Sciatic nerve (tissue), 2 donors: ENCODE data around the gene ZFR2. TPM values are rescaled to one million over a fixed set of nuclear protein-coding genes. Genes with fewer than 3 reads are reported as not detected.
"Not testable (repeated sequence)": the region's sequence is repeated elsewhere in the genome, so short reads cannot be mapped to it uniquely, and the experiment has no call there.

Experiments used
- ATAC-seq: fragments of 200-7000 bp; cut with Tn5 transposase; one replicate; pipeline ENCODE4 v1.9.1; 2020; ENCODE audit warnings: mild to moderate bottlenecking, moderate library complexity
- DNase-seq: peaks from one replicate; pipeline ENCODE4 v3.0.0-alpha.2; 2020; ENCODE audit warnings: low spot score
- intact Hi-C: fragments of 100-400 bp; cut with DNase I; formaldehyde crosslinking; loops from one replicate; pipeline ENCODE4 v1.14.2; 2022
- total RNA-seq: library from RNA; stranded (reverse); fragmentation: NEBNext Ultra II Directional; extraction: Animal tissue kit (Norgen Biotek cat#: 25700); gene quantifications from one replicate; pipeline ENCODE4 v1.2.1, GENCODE V29; 2021
- donor health status: DM: no; HTN: no; CAD: no.
- donor health status: DM: no; HTN: no; CAD: no.

Gene ZFR2
- 0.31 TPM for total RNA-seq

GRCh38 chr19:3868770-3869456 is at the start of gene ZFR2:
Gene ZFR2 (minus strand): TSS chr19:3869038. CDS start chr19:3869017, 21 bp downstream.
- intact Hi-C loops, result no loop called here
- DNase-seq (no peak), ATAC-seq (no peak)

- DNase-seq (no peak), ATAC-seq (no peak)
- intact Hi-C loops, result no loop called here
These were observed 47.2 kb upstream of the ZFR2 start for GRCh38 chr19:3916033-3916432.

DNA sequence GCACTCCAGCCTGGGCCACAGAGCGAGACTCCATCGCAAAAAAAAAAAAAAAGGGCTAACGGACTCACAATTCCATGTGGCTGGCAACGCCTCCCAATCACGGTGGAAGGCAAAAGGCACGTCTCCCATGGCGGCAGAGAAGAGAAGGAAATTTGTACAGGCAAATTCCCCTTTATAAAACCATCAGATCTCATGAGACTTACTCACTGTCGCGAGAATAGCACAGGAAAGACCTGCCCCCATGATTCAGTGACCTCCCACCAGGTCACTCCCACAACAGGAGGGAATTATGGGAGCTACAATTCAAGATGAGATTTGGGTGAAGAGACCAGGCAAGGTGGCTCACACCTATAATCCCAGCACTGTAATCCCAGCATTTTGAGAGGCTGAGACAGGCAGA is 45.4 kb upstream of the ZFR2 start:
- no peak for DNase-seq
- intact Hi-C loops, result no loop called here
- no peak for ATAC-seq

GRCh38 chr19:3910105-3910504 is 41.3 kb upstream of the ZFR2 start:
- no peak for ATAC-seq
- no peak for DNase-seq
- intact Hi-C loops, result no loop called here

GRCh38 chr19:3908266-3909054 is 39.6 kb upstream of the ZFR2 start:
- no peak for ATAC-seq
- intact Hi-C loops, result no loop called here
- no peak for DNase-seq

DNA sequence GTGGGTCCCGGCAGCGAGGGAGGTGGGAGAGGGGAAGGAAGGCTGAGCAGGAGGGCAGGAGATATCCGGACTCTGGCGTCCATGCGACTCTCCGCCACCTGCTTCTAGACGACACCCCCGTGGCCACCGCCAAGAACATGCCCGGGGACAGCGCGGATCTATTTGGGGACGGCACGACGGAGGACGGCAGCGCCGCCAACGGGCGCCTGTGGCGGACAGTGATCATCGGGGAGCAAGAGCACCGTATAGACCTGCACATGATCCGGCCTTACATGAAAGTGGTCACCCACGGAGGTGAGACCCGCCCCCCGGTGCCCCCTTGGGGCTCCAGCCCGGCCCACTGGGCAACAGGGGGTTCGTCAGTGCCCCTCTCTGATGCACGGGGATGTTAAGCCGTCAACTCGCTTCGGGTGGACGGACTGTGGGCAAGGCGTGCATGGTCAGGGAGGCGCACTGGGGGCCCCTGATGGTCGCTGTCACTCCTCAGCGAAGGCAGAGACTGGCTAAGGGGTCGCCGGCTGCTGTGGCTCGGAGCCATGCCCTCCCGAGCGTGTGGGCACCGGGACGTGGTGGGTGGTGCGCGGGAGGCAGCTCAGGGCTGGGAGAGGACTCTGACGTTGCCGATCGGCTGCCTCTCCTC is 38.9 kb upstream of the ZFR2 start:
- intact Hi-C loops, result no loop called here
- DNase-seq (no peak), ATAC-seq (no peak)

DNA sequence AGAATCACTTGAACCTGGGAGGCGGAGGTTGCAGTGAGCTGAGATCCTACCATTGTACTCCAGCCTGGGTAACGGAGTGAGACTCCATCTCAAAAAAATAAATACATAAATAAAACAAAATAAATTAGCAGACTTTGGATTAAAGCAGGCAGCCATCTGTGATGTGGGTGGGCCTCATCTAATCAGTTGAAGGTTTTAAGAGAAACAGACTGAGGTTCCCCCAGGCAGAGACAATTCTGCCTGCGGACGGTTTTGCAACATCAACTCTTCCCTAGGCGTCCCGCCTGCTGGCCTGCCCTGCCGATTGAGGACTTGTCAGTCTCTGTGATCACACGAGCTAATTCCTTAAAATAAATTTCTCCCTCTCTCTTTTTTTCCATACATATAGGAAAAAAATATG is 35.4 kb upstream of the ZFR2 start:
- ATAC-seq, result no peak
- no peak for DNase-seq
- intact Hi-C loops, result no loop called here

GRCh38 chr19:3902317-3902973 is 33.6 kb upstream of the ZFR2 start:
- DNase-seq (no peak), ATAC-seq (no peak)
- intact Hi-C loops, result no loop called here

- ATAC-seq (peak; percentile 82), DNase-seq (no peak)
- intact Hi-C loops, result no loop called here
These were observed 30.9 kb upstream of the ZFR2 start for GRCh38 chr19:3899531-3900294.

DNA sequence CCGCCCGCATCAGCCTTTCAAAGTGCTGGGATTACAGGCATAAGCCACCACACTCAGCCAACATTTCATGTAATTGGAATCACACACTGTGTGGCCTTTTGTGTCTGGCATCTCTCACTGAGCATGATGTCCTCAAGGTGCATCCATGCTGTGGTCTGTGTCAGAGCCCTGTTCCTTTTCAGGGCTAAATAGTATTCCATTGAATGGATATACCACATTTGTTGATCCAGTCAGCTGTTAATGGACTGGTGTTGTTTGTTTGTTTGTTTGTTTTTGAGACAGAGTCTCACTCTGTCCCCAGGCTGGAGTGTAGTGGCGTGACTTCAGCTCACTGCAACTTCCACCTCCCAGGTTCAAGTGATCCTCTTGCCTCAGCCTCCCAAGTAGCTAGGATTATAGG is 29.6 kb upstream of the ZFR2 start:
- intact Hi-C loops, result no loop called here
- DNase-seq, result no peak
- no peak for ATAC-seq

DNA sequence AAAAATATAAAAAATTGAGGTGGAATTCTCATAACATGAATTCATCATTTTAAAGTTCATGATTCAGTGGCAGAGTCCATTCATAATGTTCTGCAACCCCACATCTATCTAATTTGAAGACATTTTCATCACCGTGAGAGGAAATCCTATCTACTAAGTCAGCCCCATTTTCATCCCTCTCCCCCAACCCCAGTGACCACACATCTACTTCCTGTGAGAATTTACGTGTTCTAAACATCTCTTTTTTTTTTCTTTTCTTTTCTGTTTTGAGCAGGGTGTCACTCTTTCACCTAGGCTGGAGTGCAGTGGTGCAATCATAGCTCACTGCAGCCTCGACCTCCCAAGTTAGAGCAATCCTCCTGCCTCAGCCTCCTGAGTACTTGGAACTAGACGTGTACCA is 29.1 kb upstream of the ZFR2 start:
- ATAC-seq (no peak), DNase-seq (no peak)
- intact Hi-C loops, result no loop called here

GRCh38 chr19:3895788-3896187 is 26.9 kb upstream of the ZFR2 start:
- ATAC-seq, result no peak
- intact Hi-C loops, result no loop called here
- no peak for DNase-seq

DNA sequence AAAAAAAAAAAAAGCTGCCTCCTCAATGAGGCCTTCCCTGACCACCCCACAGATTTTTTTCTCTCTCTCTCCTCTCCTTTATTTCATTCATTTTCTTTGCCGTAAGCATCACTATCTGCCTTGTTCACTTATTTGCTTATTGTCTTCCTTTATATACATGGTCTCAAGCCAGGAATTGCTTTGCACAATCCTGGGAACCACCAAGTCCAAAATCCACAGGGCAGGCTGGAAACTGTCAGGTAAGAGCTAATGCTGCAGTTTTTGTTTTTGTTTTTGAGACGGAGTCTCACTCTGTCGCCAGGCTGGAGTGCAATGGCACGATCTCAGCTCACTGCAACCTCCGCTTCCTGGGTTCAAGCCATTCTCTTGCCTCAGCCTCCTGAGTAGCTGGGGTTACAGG is 26.1 kb upstream of the ZFR2 start:
- ATAC-seq, DNase-seq, intact Hi-C loops: not testable (repeated sequence)

GRCh38 chr19:3893509-3894179 is 24.8 kb upstream of the ZFR2 start:
- intact Hi-C loops, result no loop called here
- no peak for DNase-seq
- ATAC-seq, result no peak

DNA sequence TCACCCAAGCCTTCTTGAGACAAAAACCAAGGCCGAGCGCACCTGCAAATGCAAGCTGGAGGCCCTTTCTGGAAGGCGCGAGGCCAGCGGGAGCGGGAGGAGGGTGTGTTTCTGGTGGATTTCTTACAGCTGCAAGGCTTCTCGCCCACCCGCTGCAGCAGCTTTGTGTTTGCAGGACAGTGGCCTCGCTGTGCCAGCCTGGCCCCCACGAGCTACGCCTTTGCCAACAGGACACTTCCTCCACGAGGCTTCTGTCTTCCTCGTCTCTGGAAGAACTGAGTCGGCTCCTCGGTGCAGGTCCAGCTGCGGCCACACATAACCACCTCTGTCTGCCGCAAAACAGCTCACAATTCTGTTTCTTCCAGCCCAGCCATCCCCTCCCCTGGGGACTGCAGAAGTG is 21.8 kb upstream of the ZFR2 start:
- intact Hi-C loops, result no loop called here
- ATAC-seq (no peak), DNase-seq (no peak)

DNA sequence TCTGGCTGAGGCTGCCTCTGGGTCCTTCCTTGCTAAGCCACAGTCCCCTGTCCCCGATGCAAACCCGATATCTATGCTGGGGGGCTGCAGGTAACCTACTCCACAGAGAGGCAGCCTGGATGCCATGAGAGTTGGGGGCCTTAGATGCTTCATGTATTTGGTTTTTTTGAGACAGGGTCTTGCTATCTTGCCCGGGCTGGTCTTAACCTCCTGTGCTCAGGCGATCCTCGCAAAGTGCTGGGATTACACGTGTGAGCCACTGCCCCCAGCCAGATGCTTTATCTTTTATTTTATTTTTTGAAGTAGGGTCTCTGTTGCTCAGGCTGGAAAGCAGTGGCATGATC is 13.2 kb upstream of the ZFR2 start:
- no peak for ATAC-seq
- intact Hi-C loops, result no loop called here
- DNase-seq, result no peak

DNA sequence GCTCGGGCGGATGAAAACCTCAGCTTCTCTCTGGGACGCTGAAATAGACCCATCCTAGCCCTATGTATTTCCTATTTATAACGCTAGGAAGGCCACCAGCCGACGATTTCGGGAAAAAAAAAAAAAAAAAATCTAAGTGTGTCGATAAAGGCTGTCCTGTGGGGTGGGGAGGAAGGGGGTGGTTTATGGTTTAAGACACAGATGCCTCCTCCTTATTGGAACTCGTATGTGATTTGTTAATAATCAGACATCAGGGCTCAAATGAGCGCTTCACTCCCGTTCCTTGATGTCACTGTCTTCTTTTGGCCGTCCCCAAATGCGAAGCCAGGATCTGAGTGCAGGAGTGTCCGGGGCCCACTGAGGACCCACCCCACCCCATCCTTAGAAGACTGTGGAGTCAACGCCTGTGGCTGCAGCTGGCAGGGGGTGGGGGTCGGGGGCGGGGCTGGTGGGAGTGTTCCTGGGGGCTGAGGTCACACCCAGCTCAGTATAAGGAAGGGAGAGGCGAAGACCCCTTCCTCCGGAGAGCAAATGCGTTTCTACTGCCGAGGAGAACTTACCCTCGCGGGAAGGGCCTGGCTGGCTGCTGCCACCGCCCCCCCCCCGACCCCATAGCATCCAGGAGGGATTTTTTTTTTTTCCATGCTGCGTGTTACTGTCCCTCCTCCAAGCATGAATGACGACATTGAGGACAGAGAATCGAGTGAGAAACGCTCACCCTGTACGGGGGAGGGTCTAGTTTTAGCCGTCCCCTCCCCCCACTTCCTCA is 12.6 kb upstream of the ZFR2 start:
- intact Hi-C loops, result no loop called here
- no peak for ATAC-seq
- no peak for DNase-seq
